HG03039 (cell line): Measurements from ENCODE around the gene HTT-AS.
A peak's percentile ranks its signal among the peaks of the same experiment; 100 is the strongest.

Experiments used
- ATAC-seq: cut with Tn5 transposase; IDR thresholded peaks from one replicate; pipeline ENCODE4 v1.9.1; 2021; ENCODE audit warnings: mild to moderate bottlenecking, moderate library complexity; ENCODE audit not compliant: unreplicated experiment

HTT-AS gene

DNA sequence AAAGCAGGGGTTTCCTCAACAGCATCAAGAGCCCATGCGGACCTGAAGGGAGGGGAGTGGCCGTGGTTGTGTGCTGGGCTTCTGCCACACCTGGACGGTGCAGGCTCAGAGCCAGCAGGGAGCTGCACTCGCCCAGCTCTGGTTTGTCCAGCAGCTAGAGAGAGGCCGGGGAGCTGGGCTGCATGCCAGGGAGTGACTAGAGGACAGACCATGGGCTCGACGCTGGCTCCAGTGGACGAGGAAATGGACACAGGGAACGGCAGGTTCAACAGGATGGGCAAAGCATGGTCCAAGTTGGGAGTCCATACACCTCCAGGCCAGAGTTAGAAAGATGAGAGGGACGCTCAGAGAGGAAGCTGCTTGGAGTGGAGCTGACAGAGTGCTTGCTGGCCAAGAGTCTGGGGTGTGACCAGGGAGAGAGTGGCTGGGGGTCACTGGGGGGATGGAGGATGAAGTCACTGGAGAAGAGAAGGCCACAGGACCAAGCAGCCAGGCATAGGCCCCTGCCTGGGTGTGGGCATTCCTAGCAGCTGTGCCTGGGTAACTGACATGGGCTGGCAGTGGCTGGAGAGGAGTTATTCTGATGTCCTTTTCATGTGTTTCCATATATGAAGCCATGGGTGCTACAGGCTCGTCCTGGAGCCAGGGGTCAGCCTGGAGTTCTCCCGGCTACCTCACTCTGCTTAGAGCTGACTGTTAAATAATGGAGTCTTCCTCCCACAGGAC, 42.8 kb downstream of the HTT-AS start:
- ATAC-seq = no peak

DNA sequence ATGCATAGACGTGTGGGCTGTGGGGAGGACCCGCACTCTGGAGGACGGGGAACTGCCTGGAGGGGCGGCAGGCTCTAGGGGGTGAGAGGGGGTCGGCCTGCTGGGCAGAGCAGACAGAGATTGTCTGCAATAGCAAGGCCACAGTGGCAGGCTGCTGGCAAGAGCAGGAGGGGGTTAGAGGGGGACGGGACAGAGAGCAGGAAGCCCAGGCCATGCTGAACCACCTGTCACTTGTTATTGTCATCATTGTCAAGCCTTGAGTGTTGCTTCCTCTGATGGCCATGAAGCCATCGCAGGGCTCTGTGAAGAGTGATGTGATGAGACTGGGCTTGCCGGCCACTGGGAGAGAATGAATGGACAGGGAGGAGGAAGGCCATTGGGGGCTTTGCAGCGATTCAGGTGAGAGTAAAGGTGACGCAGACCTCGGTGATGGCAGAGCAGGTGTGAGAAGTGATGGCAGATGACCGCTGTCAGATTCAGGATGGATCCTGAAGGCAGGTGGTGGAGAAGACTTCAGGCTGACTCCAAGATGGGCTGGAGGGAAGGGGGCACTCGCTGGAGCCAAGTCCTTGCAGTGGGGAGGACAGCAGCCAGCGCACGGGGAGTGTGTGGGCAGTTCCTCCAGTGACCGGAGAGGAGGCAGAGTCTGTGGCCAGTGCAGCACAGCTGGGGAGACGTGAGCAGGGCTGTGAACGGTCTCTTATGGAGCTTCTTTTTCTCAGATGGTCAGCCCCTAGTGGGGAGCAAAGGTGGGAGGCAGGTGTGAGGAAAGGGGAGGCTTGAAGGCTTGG, 43.6 kb downstream of the HTT-AS start:
- no peak for ATAC-seq

DNA sequence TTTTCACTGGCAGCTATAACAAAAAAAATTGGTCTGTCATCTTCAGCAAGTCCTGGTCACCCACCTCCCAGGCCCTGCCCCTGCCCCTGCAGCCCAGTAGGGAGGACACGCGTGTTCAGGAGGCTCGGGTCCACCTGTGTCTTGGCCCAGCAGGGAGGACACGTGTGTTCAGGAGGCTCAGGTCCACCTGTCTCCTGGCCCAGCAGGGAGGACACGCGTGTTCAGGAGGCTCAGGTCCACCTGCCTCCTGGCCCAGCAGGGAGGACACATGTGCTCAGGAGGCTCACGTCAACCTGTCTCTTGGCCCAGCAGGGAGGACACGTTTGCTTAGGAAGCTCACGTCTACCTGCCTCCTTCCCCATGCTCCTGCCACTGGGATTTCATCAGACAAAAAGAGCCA, 44.9 kb downstream of the HTT-AS start:
- no peak for ATAC-seq

DNA sequence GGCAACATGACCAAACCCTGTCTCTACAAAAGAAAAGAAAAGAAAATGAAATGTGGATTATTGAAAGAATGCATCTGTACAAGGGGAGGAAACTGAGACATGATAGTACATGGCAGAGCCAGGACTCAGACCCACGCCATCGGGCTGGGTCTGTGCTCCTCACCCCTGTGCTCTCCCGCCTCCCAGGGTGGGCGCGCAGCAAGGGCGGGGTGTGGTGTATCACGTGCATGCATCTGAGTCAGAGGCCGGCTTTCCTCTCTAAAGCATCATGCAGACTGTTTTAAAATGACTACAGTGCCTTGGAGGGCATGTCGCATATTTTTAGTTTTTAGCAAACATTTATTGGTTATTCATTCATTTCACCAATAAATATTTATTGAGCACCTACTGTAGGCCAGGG, 47.8 kb downstream of the HTT-AS start:
- no peak for ATAC-seq

DNA sequence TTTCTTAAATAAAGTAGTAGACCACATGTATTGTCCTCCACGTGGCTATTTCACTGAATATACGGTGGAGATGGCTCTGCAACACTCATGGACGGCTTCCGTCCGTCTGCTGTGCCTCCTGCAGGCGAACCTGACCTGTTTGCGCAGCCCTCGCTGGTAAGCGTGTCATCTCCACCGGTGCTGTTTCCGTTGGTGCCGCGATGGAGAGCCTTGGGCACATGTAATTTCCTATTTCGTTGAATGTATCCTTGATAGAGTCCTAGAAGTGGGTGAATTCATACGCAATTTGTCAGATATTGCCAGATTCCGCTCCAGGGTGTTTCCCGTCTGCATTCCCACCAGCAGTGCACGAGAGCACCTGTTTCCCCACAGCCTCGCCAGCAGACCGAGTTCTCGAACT, 48.5 kb downstream of the HTT-AS start:
- ATAC-seq = no peak

DNA sequence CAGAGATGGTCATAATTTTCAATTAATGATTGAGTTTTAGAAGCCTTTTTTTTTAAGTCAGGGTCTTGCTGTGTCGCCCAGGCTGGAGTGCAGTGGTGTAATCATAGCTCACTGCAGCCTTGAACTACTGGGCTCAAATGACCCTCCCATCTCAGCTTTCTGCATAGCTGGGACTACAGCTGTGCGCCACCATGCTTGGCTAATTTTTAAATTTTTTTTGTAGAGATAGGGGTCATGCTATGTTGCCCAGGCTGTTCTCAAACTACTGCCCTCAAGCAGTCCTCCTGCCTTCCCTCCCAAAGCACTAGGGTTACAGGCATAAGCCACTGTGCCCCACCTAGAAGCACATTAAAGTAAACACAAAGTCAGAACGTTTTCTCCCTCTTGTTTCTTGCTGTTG, 51.7 kb downstream of the HTT-AS start:
- ATAC-seq = no peak

DNA sequence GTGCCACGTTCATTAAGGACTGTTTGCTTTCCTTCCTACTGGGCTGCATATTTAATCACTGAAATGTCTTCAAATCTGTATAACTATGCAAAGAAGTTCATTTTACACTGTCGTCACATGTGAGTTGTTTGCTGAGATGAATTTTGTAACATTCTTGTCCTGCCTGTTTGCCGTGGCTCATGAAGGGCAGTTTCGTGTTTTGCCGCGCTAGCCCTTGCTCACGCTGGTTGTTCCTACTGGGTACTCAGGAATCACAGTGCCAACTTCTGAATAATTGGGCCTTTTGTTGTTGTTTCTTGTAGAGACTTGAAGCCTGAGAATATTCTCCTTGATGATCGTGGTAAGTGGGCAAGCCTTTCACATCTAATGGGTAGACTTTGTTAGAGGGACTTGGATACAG, 52.2 kb downstream of the HTT-AS start:
- no peak for ATAC-seq

DNA sequence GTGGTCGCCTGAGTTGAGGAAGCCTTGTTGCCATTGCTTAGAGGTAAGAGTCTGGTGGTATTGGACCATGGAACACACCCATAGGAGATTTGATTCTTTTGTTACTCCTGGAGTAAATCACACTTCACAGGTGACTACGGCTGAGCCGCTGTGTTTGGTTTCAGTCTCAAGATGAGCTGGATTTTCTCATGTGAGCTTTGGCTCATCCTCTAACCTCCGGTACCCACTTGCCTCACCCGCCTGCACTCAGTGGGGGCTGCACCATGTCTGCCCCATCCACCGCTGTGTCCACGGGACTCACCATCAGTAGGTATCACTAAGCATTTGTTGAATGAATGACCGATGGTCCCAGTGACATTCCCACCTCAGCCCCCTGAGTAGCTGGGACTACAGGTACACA, 52.7 kb downstream of the HTT-AS start:
- ATAC-seq = no peak

DNA sequence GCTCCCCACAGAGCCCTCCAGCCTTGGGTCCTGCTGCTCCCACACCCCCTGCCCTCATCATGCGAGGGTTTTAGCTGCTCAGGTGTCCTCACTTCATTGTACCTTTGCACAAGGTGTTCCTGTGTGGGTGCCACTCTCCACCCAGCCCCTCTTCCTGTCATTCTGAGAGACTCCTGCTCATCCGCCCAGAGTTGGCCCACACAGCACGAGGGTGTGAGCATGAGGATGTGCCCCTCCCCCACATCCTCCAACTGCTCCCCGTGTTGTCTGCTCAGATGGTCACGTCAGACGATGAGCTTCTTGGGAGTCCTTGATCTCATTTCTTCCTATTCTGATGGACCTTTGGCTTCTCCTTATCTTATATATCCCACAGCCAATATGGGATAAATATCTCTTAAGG, 53.2 kb downstream of the HTT-AS start:
- no peak for ATAC-seq

DNA sequence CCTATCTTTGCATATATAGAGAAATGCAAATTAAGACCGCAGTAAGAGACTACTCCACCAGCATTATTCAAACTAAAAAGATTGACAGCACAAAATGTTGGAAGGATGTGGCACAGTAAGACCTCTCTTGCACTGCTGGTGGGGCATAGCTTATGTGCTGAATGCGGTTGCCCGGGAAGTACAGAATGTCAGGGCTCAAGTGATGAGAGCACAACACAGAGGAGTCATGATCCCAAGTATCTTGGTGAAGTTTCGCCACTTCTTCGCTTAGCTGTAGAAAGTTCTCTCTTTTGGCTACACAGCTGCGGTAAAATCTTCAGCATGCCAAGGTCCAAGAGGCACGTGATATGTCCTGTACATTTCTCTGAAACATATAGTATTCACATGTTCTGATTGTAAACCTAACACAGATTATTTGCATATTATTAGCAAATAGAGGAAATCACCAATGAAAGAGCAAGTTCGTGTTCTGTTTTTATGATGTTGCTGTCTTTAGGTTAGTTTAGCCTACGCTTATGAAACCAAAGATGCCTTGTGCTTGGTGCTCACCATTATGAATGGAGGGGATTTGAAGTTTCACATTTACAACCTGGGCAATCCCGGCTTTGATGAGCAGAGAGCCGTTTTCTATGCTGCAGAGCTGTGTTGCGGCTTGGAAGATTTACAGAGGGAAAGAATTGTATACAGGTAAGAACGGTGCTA, 55.0 kb downstream of the HTT-AS start:
- ATAC-seq = no peak

DNA sequence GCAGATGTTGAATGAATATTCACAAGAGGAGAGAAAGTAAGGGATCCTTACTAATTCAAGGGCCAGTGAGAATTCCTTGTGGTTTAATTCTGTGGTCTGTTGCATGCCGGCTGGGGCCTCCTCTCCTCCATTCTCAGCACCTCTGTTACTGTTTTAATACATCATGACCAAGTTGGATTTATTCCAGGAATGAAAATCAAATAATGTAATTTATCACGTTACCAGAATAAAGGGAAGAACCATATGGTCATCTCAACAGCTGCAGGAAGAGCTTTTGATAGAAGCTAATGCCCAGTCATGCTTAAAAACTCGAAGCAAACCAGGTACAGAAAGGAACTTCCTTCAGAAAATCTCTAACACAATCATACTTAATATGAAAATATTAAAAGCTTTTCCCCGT, 56.8 kb downstream of the HTT-AS start:
- ATAC-seq = no peak

DNA sequence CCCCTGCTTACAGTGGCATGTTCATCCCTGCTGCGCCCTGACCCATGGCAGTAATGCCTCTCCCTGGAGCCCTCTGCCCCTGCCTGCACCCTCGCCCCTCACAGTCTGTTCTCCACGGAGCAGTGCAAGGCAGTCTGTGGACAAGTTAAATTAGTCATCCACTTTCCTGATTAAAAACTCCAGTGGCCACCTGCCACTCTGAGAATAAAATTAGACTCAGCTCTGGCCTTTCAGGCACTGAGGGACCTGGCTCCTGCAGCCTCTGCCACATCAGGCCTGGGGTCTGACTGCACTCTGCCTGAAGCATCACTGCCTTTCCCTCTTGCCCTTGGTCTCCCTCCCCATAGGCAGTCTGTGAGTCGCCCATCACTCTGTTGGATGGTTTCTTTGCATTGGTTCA, 57.4 kb downstream of the HTT-AS start:
- ATAC-seq = no peak

DNA sequence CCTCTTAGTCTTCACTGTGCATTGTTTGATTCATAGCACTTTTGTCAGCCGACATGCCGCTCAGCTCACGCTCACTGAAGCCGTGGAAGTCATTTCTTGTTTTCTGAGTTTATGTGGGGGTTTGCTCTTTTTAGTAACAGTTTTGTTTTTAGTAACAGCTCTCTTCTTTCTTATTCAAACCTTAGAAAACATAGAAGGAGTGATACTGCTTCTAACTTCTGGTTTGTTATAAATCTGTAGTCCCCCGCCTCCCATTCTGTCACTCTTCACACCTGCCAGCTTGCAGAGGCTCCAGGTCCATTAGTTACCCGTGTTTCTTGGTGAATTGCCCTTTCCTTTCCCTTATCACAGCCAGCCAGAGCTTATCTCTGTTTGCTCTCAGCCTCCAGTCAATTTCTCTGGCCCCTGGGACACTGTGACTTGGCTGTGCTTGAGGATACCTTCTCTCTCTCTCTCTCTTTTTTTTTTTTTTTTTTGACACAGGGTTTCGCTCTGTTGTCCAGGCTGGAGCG, 60.4 kb downstream of the HTT-AS start:
- ATAC-seq = peak; percentile 66
